Measurements from ENCODE around the gene GPC6.

The GPC6 gene

GRCh38 chr13:94389604-94390351, 1163.2 kb downstream of the GPC6 start:
- no peak for TF ChIP-seq CTCF (IDR thresholded peaks at IDR 0.05; ENCODE audit: extremely low read depth, insufficient read depth, missing control alignments)
- in situ Hi-C loops (cut with MboI; ENCODE audit: low pct_unique_long_range_greater_than_20kb, low sequenced_read_pairs, unreplicated experiment), result no loop called here
- DNase-seq (ENCODE audit: low spot score), result no peak

GRCh38 chr13:94390881-94391280, 1164.3 kb downstream of the GPC6 start:
- in situ Hi-C loops (cut with MboI; ENCODE audit: low pct_unique_long_range_greater_than_20kb, low sequenced_read_pairs, unreplicated experiment), result no loop called here
- no peak for TF ChIP-seq CTCF (IDR thresholded peaks at IDR 0.05; ENCODE audit: extremely low read depth, insufficient read depth, missing control alignments)
- no peak for DNase-seq (ENCODE audit: low spot score)

GRCh38 chr13:94394723-94395122, 1168.1 kb downstream of the GPC6 start:
- in situ Hi-C loops (cut with MboI; ENCODE audit: low pct_unique_long_range_greater_than_20kb, low sequenced_read_pairs, unreplicated experiment), result no loop called here
- DNase-seq (ENCODE audit: low spot score), result no peak
- no peak for TF ChIP-seq CTCF (IDR thresholded peaks at IDR 0.05; ENCODE audit: extremely low read depth, insufficient read depth, missing control alignments)

- no peak for DNase-seq (ENCODE audit: low spot score)
- in situ Hi-C loops (cut with MboI; ENCODE audit: low pct_unique_long_range_greater_than_20kb, low sequenced_read_pairs, unreplicated experiment), result no loop called here
- TF ChIP-seq CTCF (IDR thresholded peaks at IDR 0.05; ENCODE audit: extremely low read depth, insufficient read depth, missing control alignments), result no peak
Measured at GRCh38 chr13:94395860-94396259, 1169.3 kb downstream of the GPC6 start.

- no peak for DNase-seq (ENCODE audit: low spot score)
- no peak for TF ChIP-seq CTCF (IDR thresholded peaks at IDR 0.05; ENCODE audit: extremely low read depth, insufficient read depth, missing control alignments)
- in situ Hi-C loops (cut with MboI; ENCODE audit: low pct_unique_long_range_greater_than_20kb, low sequenced_read_pairs, unreplicated experiment), result no loop called here
Measured at GRCh38 chr13:94399812-94400211, 1173.2 kb downstream of the GPC6 start.

GRCh38 chr13:94400874-94401273, 1174.3 kb downstream of the GPC6 start:
- no peak for TF ChIP-seq CTCF (IDR thresholded peaks at IDR 0.05; ENCODE audit: extremely low read depth, insufficient read depth, missing control alignments)
- in situ Hi-C loops (cut with MboI; ENCODE audit: low pct_unique_long_range_greater_than_20kb, low sequenced_read_pairs, unreplicated experiment), result no loop called here
- DNase-seq (ENCODE audit: low spot score), result no peak
